Measurements from ENCODE around the gene HAUS7. TPM values are rescaled to one million over a fixed set of nuclear protein-coding genes. Genes with fewer than 3 reads are reported as not detected.

Gene HAUS7
- total RNA-seq, 2 experiments from 2014 or later = 24.4 to 25.6 TPM

DNA sequence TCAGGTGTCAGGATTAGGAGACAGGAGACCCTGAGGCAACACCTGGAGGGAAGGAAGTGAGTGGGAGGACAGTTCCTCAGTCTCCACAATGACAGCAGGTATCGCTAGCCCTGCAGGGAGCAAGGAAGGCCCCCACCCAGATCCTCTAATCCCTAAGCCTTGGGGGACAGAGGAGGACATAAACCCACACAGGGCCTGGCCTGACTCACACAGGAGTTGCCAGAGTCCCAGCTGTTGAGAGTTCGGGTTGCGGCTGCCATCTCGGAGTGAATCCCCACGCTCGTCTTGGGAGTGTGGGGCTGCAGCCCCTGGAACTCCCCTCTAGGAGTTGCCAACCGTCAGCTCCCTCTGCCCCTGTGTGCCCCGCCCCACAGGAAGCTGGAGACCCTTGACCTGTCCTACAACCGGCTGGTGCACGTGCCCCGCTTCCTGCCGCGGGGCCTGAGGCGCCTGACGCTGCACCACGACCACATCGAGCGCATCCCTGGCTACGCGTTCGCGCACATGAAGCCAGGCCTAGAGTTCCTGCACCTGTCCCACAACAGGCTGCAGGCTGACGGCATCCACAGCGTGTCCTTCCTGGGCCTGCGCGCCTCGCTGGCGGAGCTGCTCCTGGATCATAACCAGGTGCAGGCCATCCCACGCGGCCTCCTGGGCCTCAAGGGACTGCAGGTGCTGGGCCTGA, 15.2 kb upstream of the HAUS7 start:
- TF ChIP-seq CTCF (IDR thresholded peaks at IDR 0.05) = no peak
- H3K4me3 Mint-ChIP-seq = no peak overlapping the region
- no peak for ATAC-seq (ENCODE audit: poor library complexity)
- no peaks in the 10 kb centered on the region for H3K27me3 Mint-ChIP-seq
- H3K36me3 ChIP-seq (ENCODE audit: insufficient read depth, low read length) = no peaks in the 10 kb centered on the region
- H3K36me3 Mint-ChIP-seq (ENCODE audit: low read depth) = no peaks in the 10 kb centered on the region
- CTCF ChIA-PET = no interaction called here
- no peaks in the 10 kb centered on the region for H3K4me1 Mint-ChIP-seq (ENCODE audit: low read depth)
- H3K9me3 Mint-ChIP-seq = no peaks in the 10 kb centered on the region
- no peak overlapping the region for H3K4me3 ChIP-seq (ENCODE audit: low read length)
- DNase-seq = no peak
- no peak overlapping the region for H3K27ac ChIP-seq (ENCODE audit: low read depth in 1 of 2, low read length in 2 of 2)
- POLR2A ChIA-PET = no interaction called here
- no peak overlapping the region for H3K27ac Mint-ChIP-seq
- H3K27me3 ChIP-seq (ENCODE audit: control insufficient read depth in 1 of 2, insufficient read depth in 2 of 2, low read length in 2 of 2) = no peaks in the 10 kb centered on the region
- intact Hi-C loops (cut with DNase I, micrococcal nuclease) = no loop called here
- no peaks in the 10 kb centered on the region for H3K4me1 ChIP-seq (ENCODE audit: insufficient read depth, low read length)
- no peaks in the 10 kb centered on the region for H3K9me3 ChIP-seq (ENCODE audit: control insufficient read depth in 1 of 2, insufficient read depth in 1 of 2, low read length in 2 of 2)

GRCh38 chrX:153482376-153483015, 12.1 kb upstream of the HAUS7 start:
- intact Hi-C loops (cut with DNase I, micrococcal nuclease) = no loop called here
- ATAC-seq (ENCODE audit: poor library complexity) = no peak
- no peak overlapping the region for H3K27ac ChIP-seq (ENCODE audit: low read depth in 1 of 2, low read length in 2 of 2)
- no peaks in the 10 kb centered on the region for H3K4me1 Mint-ChIP-seq (ENCODE audit: low read depth)
- no peaks in the 10 kb centered on the region for H3K27me3 ChIP-seq (ENCODE audit: control insufficient read depth in 1 of 2, insufficient read depth in 2 of 2, low read length in 2 of 2)
- no peaks in the 10 kb centered on the region for H3K4me1 ChIP-seq (ENCODE audit: insufficient read depth, low read length)
- CTCF ChIA-PET = no interaction called here
- H3K9me3 Mint-ChIP-seq = no peaks in the 10 kb centered on the region
- no peaks in the 10 kb centered on the region for H3K27me3 Mint-ChIP-seq
- H3K36me3 Mint-ChIP-seq (ENCODE audit: low read depth) = no peaks in the 10 kb centered on the region
- no peak overlapping the region for H3K27ac Mint-ChIP-seq
- DNase-seq = no peak
- H3K36me3 ChIP-seq (ENCODE audit: insufficient read depth, low read length) = no peaks in the 10 kb centered on the region
- H3K9me3 ChIP-seq (ENCODE audit: control insufficient read depth in 1 of 2, insufficient read depth in 1 of 2, low read length in 2 of 2) = no peaks in the 10 kb centered on the region
- POLR2A ChIA-PET = no interaction called here
- no peak for TF ChIP-seq CTCF (IDR thresholded peaks at IDR 0.05)
- H3K4me3 Mint-ChIP-seq = no peak overlapping the region
- no peak overlapping the region for H3K4me3 ChIP-seq (ENCODE audit: low read length)

DNA sequence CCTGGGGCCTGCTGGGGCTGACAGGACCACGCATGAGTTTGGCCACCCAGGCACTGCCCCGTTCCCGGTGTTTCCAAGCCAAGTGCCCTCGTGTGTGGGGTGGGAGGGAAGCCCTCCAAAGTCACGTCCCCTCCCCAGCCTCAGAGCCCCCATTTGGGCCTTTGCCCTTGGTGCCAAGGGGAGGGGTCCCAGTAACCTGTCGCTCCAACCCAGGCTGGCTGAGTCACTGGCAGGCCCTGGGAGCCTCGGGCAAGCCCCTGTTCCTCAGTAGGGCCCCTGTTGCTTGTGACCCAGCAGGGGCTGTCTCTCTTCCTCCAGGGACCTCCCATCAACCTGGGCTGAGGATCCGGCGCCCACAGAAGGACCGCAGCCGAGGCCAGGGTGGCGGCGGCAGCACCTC, 10.7 kb upstream of the HAUS7 start:
- no peaks in the 10 kb centered on the region for H3K27me3 Mint-ChIP-seq
- ATAC-seq (ENCODE audit: poor library complexity) (no peak), DNase-seq (no peak)
- intact Hi-C loops (cut with DNase I, micrococcal nuclease) = no loop called here
- no peaks in the 10 kb centered on the region for H3K36me3 Mint-ChIP-seq (ENCODE audit: low read depth)
- ChIA-PET POLR2A (no interaction called here), CTCF (no interaction called here)
- Histone ChIP-seq H3K4me1 (ENCODE audit: insufficient read depth, low read length) (no peaks in the 10 kb centered on the region), H3K9me3 (ENCODE audit: control insufficient read depth in 1 of 2, insufficient read depth in 1 of 2, low read length in 2 of 2) (no peaks in the 10 kb centered on the region), H3K27ac (ENCODE audit: low read depth in 1 of 2, low read length in 2 of 2) (no peak overlapping the region), H3K36me3 (ENCODE audit: insufficient read depth, low read length) (no peaks in the 10 kb centered on the region), H3K4me3 (ENCODE audit: low read length) (no peak overlapping the region), H3K27me3 (ENCODE audit: control insufficient read depth in 1 of 2, insufficient read depth in 2 of 2, low read length in 2 of 2) (no peaks in the 10 kb centered on the region)
- H3K4me1 Mint-ChIP-seq (ENCODE audit: low read depth) = no peaks in the 10 kb centered on the region
- no peak overlapping the region for H3K4me3 Mint-ChIP-seq
- H3K9me3 Mint-ChIP-seq = no peaks in the 10 kb centered on the region
- H3K27ac Mint-ChIP-seq = no peak overlapping the region
- no peak for TF ChIP-seq CTCF (IDR thresholded peaks at IDR 0.05)
